ENCODE measurements around the gene NOXO1.
"Not testable (repeated sequence)": the region's sequence is repeated elsewhere in the genome, so short reads cannot be mapped to it uniquely, and the experiment has no call there.

Gene NOXO1

GRCh38 chr16:1964506-1965395, 16.5 kb downstream of the NOXO1 start, which contains the start of gene RPS2:
Gene RPS2, minus strand, starts transcription at chr16:1964826. Its CDS starts 201 bp downstream, at chr16:1964625.
- Mint-ChIP-seq H3K4me1 (peaks cover 27% of the 10 kb centered on the region), H3K27ac (peak within 1 kb of the TSS; percentile 75 to 96 (median 95)), H3K27me3 (ENCODE audit: low read depth) (peaks cover 6% of the 10 kb centered on the region), H3K4me3 (peak within 1 kb of the TSS; percentile 96 to 99 (median 96)), H3K36me3 (ENCODE audit: low read depth) (peaks cover 30% of the 10 kb centered on the region), H3K9me3 (no peaks in the 10 kb centered on the region)
- TF ChIP-seq CTCF (IDR thresholded peaks at IDR 0.05; ENCODE audit: unreplicated experiment in 3 of 3) = peak in 1 of 3 experiments; percentile 3

- Mint-ChIP-seq H3K27me3 (ENCODE audit: low read depth) (peaks cover 6% of the 10 kb centered on the region), H3K4me1 (peaks cover 27% of the 10 kb centered on the region), H3K27ac (peak overlapping the region; percentile 75 to 90 (median 90)), H3K9me3 (no peaks in the 10 kb centered on the region), H3K4me3 (peak overlapping the region; percentile 96 to 99 (median 96)), H3K36me3 (ENCODE audit: low read depth) (peaks cover 30% of the 10 kb centered on the region)
- peak in 1 of 3 experiments; percentile 19 for TF ChIP-seq CTCF (IDR thresholded peaks at IDR 0.05; ENCODE audit: unreplicated experiment in 3 of 3)
Measured at GRCh38 chr16:1963806-1964505, 17.3 kb downstream of the NOXO1 start.

GRCh38 chr16:1962161-1963153, 18.8 kb downstream of the NOXO1 start:
- H3K27me3 Mint-ChIP-seq (ENCODE audit: low read depth); H3K9me3 Mint-ChIP-seq: not testable (repeated sequence)
- Mint-ChIP-seq H3K36me3 (ENCODE audit: low read depth) (peaks cover 30% of the 10 kb centered on the region), H3K4me3 (peak overlapping the region; percentile 96 to 99 (median 96)), H3K27ac (peak overlapping the region in 1 of 3 experiments; percentile 75), H3K4me1 (peaks cover 27% of the 10 kb centered on the region)

GRCh38 chr16:1961651-1962067, 19.6 kb downstream of the NOXO1 start:
- peaks cover 27% of the 10 kb centered on the region for H3K4me1 Mint-ChIP-seq
- TF ChIP-seq CTCF (IDR thresholded peaks at IDR 0.05; ENCODE audit: unreplicated experiment in 3 of 3) = no peak
- H3K27me3 Mint-ChIP-seq (ENCODE audit: low read depth) = peaks cover 6% of the 10 kb centered on the region
- H3K36me3 Mint-ChIP-seq (ENCODE audit: low read depth) = peaks cover 30% of the 10 kb centered on the region
- peak overlapping the region; percentile 94 to 96 (median 96) for H3K4me3 Mint-ChIP-seq
- H3K27ac Mint-ChIP-seq = no peak overlapping the region
- H3K9me3 Mint-ChIP-seq = no peaks in the 10 kb centered on the region

- H3K36me3 Mint-ChIP-seq (ENCODE audit: low read depth) = peaks cover 30% of the 10 kb centered on the region
- H3K4me3 Mint-ChIP-seq = peak overlapping the region; percentile 94 to 96 (median 96)
- TF ChIP-seq CTCF (IDR thresholded peaks at IDR 0.05; ENCODE audit: unreplicated experiment in 3 of 3) = no peak
- peaks cover 27% of the 10 kb centered on the region for H3K4me1 Mint-ChIP-seq
- H3K9me3 Mint-ChIP-seq = no peaks in the 10 kb centered on the region
- H3K27ac Mint-ChIP-seq = peak overlapping the region; percentile 59 to 88 (median 73)
- peaks cover 6% of the 10 kb centered on the region for H3K27me3 Mint-ChIP-seq (ENCODE audit: low read depth)
Measured at GRCh38 chr16:1960665-1961630, 20.3 kb downstream of the NOXO1 start.

All from nephron (organoid).